Lower lobe of right lung (tissue), 2 donors: ENCODE data around the gene THAP9. TPM values are rescaled to one million over a fixed set of nuclear protein-coding genes. Genes with fewer than 3 reads are reported as not detected.

Source experiments
- ATAC-seq, 2 donors: fragments of 200-7000 bp; cut with Tn5 transposase; one replicate each; pipeline ENCODE4 v1.9.1; 2020 to 2022; ENCODE audit warnings: mild to moderate bottlenecking in 2 of 2, moderate library complexity in 2 of 2
- DNase-seq: peaks from one replicate; pipeline ENCODE4 v3.0.0-alpha.2; 2020
- H3K27ac ChIP-seq: fragments of 200-600 bp; one replicate; pipeline ENCODE4 v1.8.0; 2022
- H3K27me3 ChIP-seq: fragments of 200-600 bp; one replicate; pipeline ENCODE4 v1.8.0; 2022; ENCODE audit warnings: low read depth
- H3K36me3 ChIP-seq: fragments of 200-600 bp; one replicate; pipeline ENCODE4 v1.8.0; 2022; ENCODE audit warnings: mild to moderate bottlenecking
- H3K4me1 ChIP-seq: fragments of 200-600 bp; one replicate; pipeline ENCODE4 v1.8.0; 2022
- H3K4me3 ChIP-seq: fragments of 200-600 bp; one replicate; pipeline ENCODE4 v1.8.0; 2022; ENCODE audit warnings: mild to moderate bottlenecking
- H3K9me3 ChIP-seq: fragments of 200-600 bp; one replicate; pipeline ENCODE4 v1.8.0; 2022
- CTCF ChIP-seq: fragments of 200-600 bp; IDR thresholded peaks from one replicate; pipeline ENCODE4 v1.8.0; 2022; ENCODE audit warnings: antibody characterized with exemption, mild to moderate bottlenecking
- intact Hi-C: fragments of 100-400 bp; cut with DNase I; formaldehyde crosslinking; loops from one replicate; pipeline ENCODE4 v1.11.0; 2022
- total RNA-seq: library from RNA; stranded (reverse); fragmentation: NEBNext Ultra II Directional; extraction: Animal tissue kit (Norgen Biotek cat#: 25700); gene quantifications from one replicate; pipeline ENCODE4 v1.2.1, GENCODE V29; 2021
- donor health status: DM: no; HTN: yes; CAD: no; lungs with severe emphysema.

The THAP9 gene
- total RNA-seq, 1 donor from 2014 or later: 5.0 TPM

GRCh38 chr4:82885410-82885809 lies 15.1 kb upstream of the THAP9 start:
- Histone ChIP-seq H3K27ac (no peak overlapping the region), H3K4me3 (no peak overlapping the region), H3K9me3 (no peaks in the 10 kb centered on the region), H3K27me3 (no peaks in the 10 kb centered on the region), H3K36me3 (peaks cover 6% of the 10 kb centered on the region), H3K4me1 (peaks cover 50% of the 10 kb centered on the region)
- no peak for TF ChIP-seq CTCF
- intact Hi-C loops: no loop called here
- DNase-seq: no peak
- ATAC-seq: no peak

GRCh38 chr4:82886147-82886942 lies 14.2 kb upstream of the THAP9 start:
- no peak for TF ChIP-seq CTCF
- DNase-seq: no peak
- Histone ChIP-seq H3K36me3 (no peaks in the 10 kb centered on the region), H3K4me1 (peaks cover 50% of the 10 kb centered on the region), H3K4me3 (no peak overlapping the region), H3K9me3 (no peaks in the 10 kb centered on the region), H3K27ac (no peak overlapping the region), H3K27me3 (no peaks in the 10 kb centered on the region)
- intact Hi-C loops: no loop called here
- ATAC-seq: no peak

- Histone ChIP-seq H3K9me3 (no peaks in the 10 kb centered on the region), H3K27me3 (no peaks in the 10 kb centered on the region), H3K36me3 (peaks cover 14% of the 10 kb centered on the region), H3K4me3 (peak overlapping the region; percentile 87), H3K4me1 (peaks cover 52% of the 10 kb centered on the region), H3K27ac (no peak overlapping the region)
- DNase-seq: no peak
- no peak for TF ChIP-seq CTCF
- intact Hi-C loops: no loop called here
- no peak for ATAC-seq
Measured at GRCh38 chr4:82889287-82889686, 11.2 kb upstream of the THAP9 start.

GRCh38 chr4:82890528-82890900 lies 10.0 kb upstream of the THAP9 start:
- peak overlapping the region; percentile 99 for H3K27ac ChIP-seq
- intact Hi-C loops: no loop called here

GRCh38 chr4:82890901-82891706 lies 9.4 kb upstream of the THAP9 start, which contains the start of gene SEC31A:
Gene SEC31A (minus strand): TSS chr4:82891153. CDS start chr4:82881936, 9,217 bp downstream.
- ATAC-seq: peak; percentile 99 to 100
- H3K4me1 ChIP-seq: peaks cover 38% of the 10 kb centered on the region
- intact Hi-C loops: no loop called here
- peak within 1 kb of the TSS; percentile 99 for H3K27ac ChIP-seq
- peak within 1 kb of the TSS; percentile 87 for H3K4me3 ChIP-seq
- peak; percentile 98 for DNase-seq
- H3K27me3 ChIP-seq: no peaks in the 10 kb centered on the region
- TF ChIP-seq CTCF: no peak
- peaks cover 30% of the 10 kb centered on the region for H3K36me3 ChIP-seq
- H3K9me3 ChIP-seq: no peaks in the 10 kb centered on the region

More at GRCh38 chr4:82890528-82890900, 10.0 kb upstream of the THAP9 start:
- Histone ChIP-seq H3K36me3 (peaks cover 26% of the 10 kb centered on the region), H3K4me1 (peaks cover 44% of the 10 kb centered on the region), H3K9me3 (no peaks in the 10 kb centered on the region), H3K4me3 (peak overlapping the region; percentile 87), H3K27me3 (no peaks in the 10 kb centered on the region)
- TF ChIP-seq CTCF: no peak
- no peak for DNase-seq
- peak; percentile 1 to 7 for ATAC-seq
